K562 (cell line): ENCODE results near the gene GALNT7. TPM values are rescaled to one million over a fixed set of nuclear protein-coding genes. Genes with fewer than 3 reads are reported as not detected.
"Not testable (repeated sequence)": the region's sequence is repeated elsewhere in the genome, so short reads cannot be mapped to it uniquely, and the experiment has no call there.

Experiments used
- ATAC-seq: fragments of 200-7000 bp; cut with Tn5 transposase; 3 replicates; pipeline ENCODE4 v1.9.1; 2020; ENCODE audit warnings: moderate library complexity
- BruUV-seq: library from RNA; stranded (reverse); fragments of 400-500 nt; replicated peaks from 2 replicates; lab custom pipeline; 2021; lab: Mats Ljungman, UMichigan
- CTCF ChIA-PET: fragments of 300-600 bp; formaldehyde crosslinking; extraction: SDS; loops from one replicate; lab custom pipeline; 2021; ENCODE audit warnings: low intra/inter-chr PET ratio; lab: Yijun Ruan, JAX
- POLR2A ChIA-PET: fragments of 300-600, 350-650 bp; sonication (Branson Sonifier 250); formaldehyde crosslinking; extraction: SDS; loops from one replicate; lab custom pipeline; 2021; ENCODE audit warnings: antibody characterized with exemption, inconsistent platforms; lab: Yijun Ruan, JAX
- DNase-seq, 4 experiments: peaks; one replicate each; pipeline versions ENCODE4 v3.0.0 to v3.0.0-alpha.2; 2011 to 2018; ENCODE audit warnings: low spot score in 3 of 4, mixed read lengths in 3 of 4; ENCODE audit errors: extremely low read depth in 1 of 4
- FAIRE-seq: peaks from 2 replicates; lab custom pipeline; 2011; peaks lifted over from hg19 to GRCh38; lab: Jason Lieb, UNC
- H2AFZ ChIP-seq: 2 replicates; pipeline ENCODE4 v1.6.0; 2011; ENCODE audit warnings: low read depth, low read length, control low read depth, inconsistent platforms
- H3K27ac ChIP-seq: fragments of 200-600 bp; 3 replicates; pipeline ENCODE4 v1.8.0; 2011; ENCODE audit warnings: low read depth, mild to moderate bottlenecking, control low read depth, inconsistent platforms, low read length, moderate library complexity, mixed read lengths; ENCODE audit errors: extremely low read depth
- H3K27me3 ChIP-seq, 2 experiments: fragments of 300-600 bp in 1 of 2; 2 replicates in 1 of 2; 3 replicates in 1 of 2; pipeline versions ENCODE4 v1.6.0 to v1.8.0; 2011; ENCODE audit warnings: inconsistent platforms in 2 of 2, low read length in 2 of 2, mild to moderate bottlenecking in 1 of 2, mixed read lengths in 1 of 2, moderate library complexity in 1 of 2; ENCODE audit not compliant: control insufficient read depth in 2 of 2, insufficient read depth in 2 of 2
- H3K36me3 ChIP-seq: fragments of 300-600 bp; 3 replicates; pipeline ENCODE4 v1.8.0; 2011; ENCODE audit warnings: mild to moderate bottlenecking, low read length, inconsistent platforms; ENCODE audit not compliant: control insufficient read depth, insufficient read depth
- H3K4me1 ChIP-seq, 2 experiments: fragments of 200-600 bp in 1 of 2; replicated peaks in 1 of 2; 2 replicates in 1 of 2; 3 replicates in 1 of 2; pipeline versions ENCODE4 v1.5.1 to v1.8.0; 2011; ENCODE audit warnings: inconsistent platforms in 2 of 2, low read length in 2 of 2, mild to moderate bottlenecking in 1 of 2, mixed read lengths in 1 of 2, moderate library complexity in 1 of 2; ENCODE audit not compliant: control insufficient read depth in 2 of 2, insufficient read depth in 2 of 2
- H3K4me2 ChIP-seq: 2 replicates; pipeline ENCODE4 v1.6.1; 2011; ENCODE audit warnings: low read length, control low read depth, inconsistent platforms, mixed read lengths; ENCODE audit not compliant: insufficient read depth
- H3K4me3 ChIP-seq: fragments of 200-600 bp; sonication (generic), shearing (Covaris generic); 2 replicates; pipeline ENCODE4 v1.5.1; 2016; ENCODE audit warnings: control low read depth, inconsistent platforms
- H3K79me2 ChIP-seq: fragments of 200-600 bp; 3 replicates; pipeline ENCODE4 v1.8.0; 2011; ENCODE audit warnings: low read length, inconsistent platforms; ENCODE audit not compliant: control insufficient read depth, insufficient read depth
- H3K9ac ChIP-seq, 2 experiments: 2 replicates each; pipeline versions ENCODE4 v1.6.0 to v1.6.1; 2011; ENCODE audit warnings: low read depth in 2 of 2, low read length in 2 of 2, control low read depth in 1 of 2, inconsistent platforms in 1 of 2, mild to moderate bottlenecking in 1 of 2, mixed read lengths in 1 of 2; ENCODE audit not compliant: insufficient read depth in 1 of 2
- H3K9me1 ChIP-seq: one replicate; pipeline ENCODE4 v1.6.0; 2011; ENCODE audit warnings: inconsistent platforms, mild to moderate bottlenecking, low read length, moderate library complexity; ENCODE audit not compliant: control insufficient read depth, insufficient read depth
- H3K9me3 ChIP-seq: replicated peaks from 2 replicates; pipeline ENCODE4 v1.5.1; 2011; ENCODE audit warnings: low read depth, low read length, inconsistent platforms; ENCODE audit not compliant: control insufficient read depth, insufficient read depth
- H4K20me1 ChIP-seq: replicated peaks from 2 replicates; pipeline ENCODE4 v1.6.1; 2011; ENCODE audit warnings: low read length, inconsistent platforms, mixed read lengths; ENCODE audit not compliant: control insufficient read depth, insufficient read depth
- ARNT ChIP-seq, 2 experiments: fragments of 450-650 bp; IDR thresholded peaks; 2 replicates each; pipeline ENCODE4 v1.6.1; 2016; ENCODE audit warnings: mild to moderate bottlenecking in 1 of 2
- CC2D1A ChIP-seq: fragments of 450-650 bp; IDR thresholded peaks from 2 replicates; pipeline ENCODE4 v1.6.1; 2017; ENCODE audit warnings: mild to moderate bottlenecking
- HDAC1 ChIP-seq, 2 experiments: fragments of 450-650 bp; IDR thresholded peaks; 2 replicates each; pipeline ENCODE4 v1.6.1; 2016 to 2017; ENCODE audit warnings: inconsistent platforms in 1 of 2, mild to moderate bottlenecking in 1 of 2, moderate library complexity in 1 of 2
- HMBOX1 ChIP-seq: sonication (generic); IDR thresholded peaks from 2 replicates; pipeline ENCODE4 v1.6.1; 2016
- LARP7 ChIP-seq: fragments of 450-650 bp; IDR thresholded peaks from 2 replicates; pipeline ENCODE4 v1.6.1; 2016
- MEIS2 ChIP-seq: fragments of 450-650 bp; IDR thresholded peaks from 2 replicates; pipeline ENCODE4 v1.6.1; 2014; ENCODE audit warnings: mild to moderate bottlenecking; ENCODE audit not compliant: partially characterized antibody
- ZNF146 ChIP-seq: IDR thresholded peaks from one replicate; pipeline ENCODE4 v1.6.1; 2018; ENCODE audit warnings: missing compliant biosample characterization; ENCODE audit not compliant: unreplicated experiment
- ZNF592 ChIP-seq: fragments of 450-650 bp; IDR thresholded peaks from 2 replicates; pipeline ENCODE4 v1.6.1; 2017; ENCODE audit warnings: antibody characterized with exemption, mild to moderate bottlenecking
- WGBS: fragments of 100-300 bp; shearing (Covaris generic); methylation state at CpG from one replicate; pipeline ENCODE4 v1.1.6; 2016; ENCODE audit warnings: low coverage, mixed read lengths; ENCODE audit not compliant: insufficient coverage; ENCODE audit errors: missing lambda C conversion rate; 5-methylcytosine and 5-hydroxymethylcytosine counted together
- in situ Hi-C: fragments of 300-500 bp; cut with MboI; formaldehyde crosslinking; loops from 4 replicates; pipeline ENCODE4 v1.15.0; 2018; ENCODE audit warnings: inconsistent platforms, mixed read lengths
- intact Hi-C: fragments of 100-400 bp; cut with micrococcal nuclease; formaldehyde crosslinking; loops from 2 replicates; pipeline ENCODE4 v1.14.2; 2022
- polyA plus RNA-seq, 8 experiments: library from polyadenylated mRNA; depleted of rRNA in 4 of 8; stranded (reverse) in 5 of 8; unstranded in 3 of 8; fragments of >200 nt; fragmentation: Nextera tagmentation in 2 of 8; fragmentation: Illumina TruSeq in 1 of 8; extraction: Ambion mirVana in 2 of 8; extraction: Trizol in 1 of 8; gene quantifications; 2 replicates each; pipeline versions ENCODE4 v1.2.1 to v1.2.3, GENCODE V29; 2011 to 2014; ENCODE audit warnings: inconsistent platforms in 1 of 8, missing spikeins in 1 of 8
- total RNA-seq, 7 experiments: library from RNA; depleted of rRNA in 6 of 7; stranded (reverse); fragments of >200 nt in 6 of 7; fragmentation: Illumina TruSeq in 2 of 7; extraction: Trizol in 2 of 7; gene quantifications; 2 replicates each; pipeline versions ENCODE4 v1.2.1 to v1.2.3, GENCODE V29; 2011 to 2021; ENCODE audit warnings: low replicate concordance in 1 of 7
- TF ChIP-seq, protein P1 (sequence below): fragments of 450-650 bp; IDR thresholded peaks from 2 replicates; pipeline ENCODE4 v1.7.0; 2016; ENCODE audit warnings: borderline replicate concordance
- TF ChIP-seq, protein P2 (sequence below): fragments of 450-650 bp; IDR thresholded peaks from 2 replicates; pipeline ENCODE4 v1.6.1; 2016

The GALNT7 gene
- total and polyA plus RNA-seq, 9 of the 15 experiments (the other 6 are each of a cell fraction or from before 2014, with no cell fraction given): 16.7 to 38.7 (median 31.1) TPM

DNA sequence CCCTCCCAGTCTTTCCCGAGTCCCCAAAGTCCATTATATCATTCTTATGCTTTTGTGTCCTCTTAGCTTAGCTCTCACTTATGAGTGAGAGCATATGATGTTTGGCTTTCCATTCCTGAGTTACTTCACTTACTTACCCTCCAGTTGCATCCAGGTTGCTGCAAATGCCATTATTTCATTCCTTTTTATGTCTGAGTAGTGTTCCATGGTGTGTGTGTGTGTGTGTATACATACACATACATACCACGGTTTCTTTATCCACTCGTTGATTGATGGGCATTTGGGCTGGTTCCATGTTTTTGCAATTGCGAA is 50.5 kb downstream of the GALNT7 start:
- POLR2A ChIA-PET: interaction anchor here (1.5 kb wide), 1 partner anchor 12 kb away, joined by 5 read pairs; no protein-coding TSS in a partner anchor
- peak overlapping the region in 1 of 2 experiments; percentile 51; a peak in 2 of 4 replicates for H3K9ac ChIP-seq
- BruUV-seq, H3K27me3 ChIP-seq, H3K36me3 ChIP-seq, H3K9me3 ChIP-seq, CTCF ChIA-PET, FAIRE-seq, H4K20me1 ChIP-seq, H3K9me1 ChIP-seq, in situ Hi-C loops: not testable (repeated sequence)
- 3% methylated on average over 4 of the region's 4 CpGs for WGBS
- DNase-seq (peak in 1 of 4 experiments; percentile 66), ATAC-seq (peak; percentile 71)
- peak overlapping the region; percentile 7; the same call in 1 of the 2 replicates for H3K4me3 ChIP-seq
- H3K4me1 ChIP-seq: peaks cover 11 to 37% of the 10 kb centered on the region in 2 experiments
- H3K27ac ChIP-seq: peak overlapping the region; percentile 84
- intact Hi-C loops: loop anchor here (5.0 kb wide), 1 partner anchor 47 kb away; no protein-coding TSS in a partner anchor
- peaks cover 84% of the 10 kb centered on the region for H3K79me2 ChIP-seq
- peak overlapping the region; percentile 67 for H3K4me2 ChIP-seq
- peak overlapping the region; percentile 70 for H2AFZ ChIP-seq
- TF ChIP-seq ZNF146 (CRISPR knock-in tag) (peak; percentile 50), ARNT (IDR thresholded peaks at IDR 0.05) (0 out of 4 replicates have a peak, but pooled peaks of 1 of the 2 experiments have one; percentile 20), ZNF592 (peak; percentile 57; the same call in 1 of the 2 replicates), LARP7 (0 out of 2 replicates have a peak, but pooled peaks have one; percentile 55), CC2D1A (0 out of 2 replicates have a peak, but pooled peaks have one; percentile 3), HDAC1 (IDR thresholded peaks at IDR 0.05) (peak in 1 of 2 experiments; percentile 26; a peak in 2 of 4 replicates), HMBOX1 (0 out of 2 replicates have a peak, but pooled peaks have one; percentile 5), MEIS2 (peak; percentile 68)
- TF ChIP-seq, protein P1, sequence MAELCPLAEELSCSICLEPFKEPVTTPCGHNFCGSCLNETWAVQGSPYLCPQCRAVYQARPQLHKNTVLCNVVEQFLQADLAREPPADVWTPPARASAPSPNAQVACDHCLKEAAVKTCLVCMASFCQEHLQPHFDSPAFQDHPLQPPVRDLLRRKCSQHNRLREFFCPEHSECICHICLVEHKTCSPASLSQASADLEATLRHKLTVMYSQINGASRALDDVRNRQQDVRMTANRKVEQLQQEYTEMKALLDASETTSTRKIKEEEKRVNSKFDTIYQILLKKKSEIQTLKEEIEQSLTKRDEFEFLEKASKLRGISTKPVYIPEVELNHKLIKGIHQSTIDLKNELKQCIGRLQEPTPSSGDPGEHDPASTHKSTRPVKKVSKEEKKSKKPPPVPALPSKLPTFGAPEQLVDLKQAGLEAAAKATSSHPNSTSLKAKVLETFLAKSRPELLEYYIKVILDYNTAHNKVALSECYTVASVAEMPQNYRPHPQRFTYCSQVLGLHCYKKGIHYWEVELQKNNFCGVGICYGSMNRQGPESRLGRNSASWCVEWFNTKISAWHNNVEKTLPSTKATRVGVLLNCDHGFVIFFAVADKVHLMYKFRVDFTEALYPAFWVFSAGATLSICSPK: peak; percentile 51; the same call in 1 of the 2 replicates
- TF ChIP-seq, protein P2, sequence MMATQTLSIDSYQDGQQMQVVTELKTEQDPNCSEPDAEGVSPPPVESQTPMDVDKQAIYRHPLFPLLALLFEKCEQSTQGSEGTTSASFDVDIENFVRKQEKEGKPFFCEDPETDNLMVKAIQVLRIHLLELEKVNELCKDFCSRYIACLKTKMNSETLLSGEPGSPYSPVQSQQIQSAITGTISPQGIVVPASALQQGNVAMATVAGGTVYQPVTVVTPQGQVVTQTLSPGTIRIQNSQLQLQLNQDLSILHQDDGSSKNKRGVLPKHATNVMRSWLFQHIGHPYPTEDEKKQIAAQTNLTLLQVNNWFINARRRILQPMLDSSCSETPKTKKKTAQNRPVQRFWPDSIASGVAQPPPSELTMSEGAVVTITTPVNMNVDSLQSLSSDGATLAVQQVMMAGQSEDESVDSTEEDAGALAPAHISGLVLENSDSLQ: peak; percentile 84
